Naive thymus-derived CD8-positive, alpha-beta T cell (primary cell): ENCODE results near the gene TRMT112. TPM values are rescaled to one million over a fixed set of nuclear protein-coding genes. Genes with fewer than 3 reads are reported as not detected.
"Not testable (repeated sequence)": the region's sequence is repeated elsewhere in the genome, so short reads cannot be mapped to it uniquely, and the experiment has no call there.

Experiments used
- ATAC-seq, 2 donors: fragments of 150-1000 bp; cut with Tn5 transposase in 1 of 2; sonication (Bioruptor Pico), chemical (Tn5 transposase) in 1 of 2; 1 replicate in 1 of 2; 2 replicates in 1 of 2; pipeline ENCODE4 v1.10.0; 2021; ENCODE audit warnings: mild to moderate bottlenecking in 2 of 2, moderate library complexity in 2 of 2
- POLR2A ChIA-PET: fragments of 350-600 bp; sonication (Branson Sonifier 250); formaldehyde crosslinking; loops from one replicate; lab custom pipeline; 2021; ENCODE audit warnings: antibody characterized with exemption; lab: Charles Lee
- DNase-seq, 10 donors: peaks; one replicate each; pipeline versions ENCODE4 v3.0.0 to v3.0.0-alpha.2; 2020 to 2022
- H3K27ac Mint-ChIP-seq, 10 donors: one replicate each; pipeline ENCODE4 v1.8.0; 2020 to 2022; ENCODE audit warnings: mild to moderate bottlenecking in 10 of 10, mixed read lengths in 10 of 10, moderate library complexity in 4 of 10, inconsistent platforms in 1 of 10
- H3K27me3 Mint-ChIP-seq, 5 donors: one replicate each; pipeline ENCODE4 v1.8.0; 2021 to 2022; ENCODE audit warnings: mixed read lengths in 5 of 5
- H3K36me3 Mint-ChIP-seq, 3 donors: one replicate each; pipeline ENCODE4 v1.8.0; 2020 to 2022; ENCODE audit warnings: mixed read lengths in 3 of 3, mild to moderate bottlenecking in 2 of 3, inconsistent platforms in 1 of 3
- H3K4me1 Mint-ChIP-seq, 4 donors: one replicate each; pipeline ENCODE4 v1.8.0; 2021 to 2022; ENCODE audit warnings: mixed read lengths in 4 of 4
- H3K4me3 Mint-ChIP-seq, 10 donors: one replicate each; pipeline ENCODE4 v1.8.0; 2020 to 2022; ENCODE audit warnings: mild to moderate bottlenecking in 10 of 10, mixed read lengths in 10 of 10, moderate library complexity in 6 of 10, inconsistent platforms in 1 of 10
- H3K9me3 Mint-ChIP-seq, 9 donors: one replicate each; pipeline ENCODE4 v1.8.0; 2020 to 2022; ENCODE audit warnings: mixed read lengths in 9 of 9, mild to moderate bottlenecking in 3 of 9, inconsistent platforms in 1 of 9, moderate library complexity in 1 of 9
- polyA plus RNA-seq, 3 donors: library from polyadenylated mRNA; unstranded; fragments of 300-500 nt; fragmentation: Illumina TruSeq; gene quantifications; one replicate each; pipeline ENCODE4 v1.2.3, GENCODE V29; 2021
- total RNA-seq, 8 experiments: library from RNA in 2 of 8; stranded (reverse) in 2 of 8; gene quantifications; one replicate each; pipeline ENCODE4 v1.2.3 and lab custom pipeline; 2021 to 2026

TRMT112 gene
- total and polyA plus RNA-seq, 5 experiments from 2014 or later, result 159 to 524 (median 509) TPM

- H3K27ac Mint-ChIP-seq, result no peak overlapping the region
- peaks cover 8 to 13% (median 11%) of the 10 kb centered on the region in 4 donors for H3K4me1 Mint-ChIP-seq
- peaks cover 0 to 26% (median 3%) of the 10 kb centered on the region in 3 donors for H3K36me3 Mint-ChIP-seq
- POLR2A ChIA-PET, result interaction anchor here (0.7 to 1.3 kb wide), 3 partner anchors 15 to 28 kb away, joined by 3 read pairs; partner anchors contain the start of gene CCDC88B
- no peaks in the 10 kb centered on the region for H3K27me3 Mint-ChIP-seq
- ATAC-seq (no peak), DNase-seq (no peak)
- no peak overlapping the region for H3K4me3 Mint-ChIP-seq
- no peaks in the 10 kb centered on the region for H3K9me3 Mint-ChIP-seq
Observed at GRCh38 chr11:64324692-64325469, 7.5 kb upstream of the TRMT112 start.

- ATAC-seq, DNase-seq, H3K9me3 Mint-ChIP-seq, H3K4me3 Mint-ChIP-seq, H3K27me3 Mint-ChIP-seq: not testable (repeated sequence)
- H3K36me3 Mint-ChIP-seq, result peaks cover 0 to 28% (median 3%) of the 10 kb centered on the region in 3 donors
- H3K4me1 Mint-ChIP-seq, result peaks cover 12 to 20% (median 19%) of the 10 kb centered on the region in 4 donors
- POLR2A ChIA-PET, result interaction anchor here (1.1 to 1.3 kb wide), 2 partner anchors 18 to 29 kb away, joined by 3 read pairs; no protein-coding TSS in a partner anchor
- H3K27ac Mint-ChIP-seq, result peak overlapping the region in 1 of 10 donors; percentile 68
Observed at GRCh38 chr11:64323984-64324383, 6.6 kb upstream of the TRMT112 start.

GRCh38 chr11:64323373-64323772, 6.0 kb upstream of the TRMT112 start:
- POLR2A ChIA-PET, result no interaction called here
- DNase-seq (no peak), ATAC-seq (no peak)
- Mint-ChIP-seq H3K9me3 (no peaks in the 10 kb centered on the region), H3K27ac (no peak overlapping the region), H3K36me3 (peaks cover 0 to 28% (median 3%) of the 10 kb centered on the region in 3 donors), H3K27me3 (no peaks in the 10 kb centered on the region), H3K4me3 (no peak overlapping the region), H3K4me1 (peaks cover 14 to 23% (median 22%) of the 10 kb centered on the region in 4 donors)

DNA sequence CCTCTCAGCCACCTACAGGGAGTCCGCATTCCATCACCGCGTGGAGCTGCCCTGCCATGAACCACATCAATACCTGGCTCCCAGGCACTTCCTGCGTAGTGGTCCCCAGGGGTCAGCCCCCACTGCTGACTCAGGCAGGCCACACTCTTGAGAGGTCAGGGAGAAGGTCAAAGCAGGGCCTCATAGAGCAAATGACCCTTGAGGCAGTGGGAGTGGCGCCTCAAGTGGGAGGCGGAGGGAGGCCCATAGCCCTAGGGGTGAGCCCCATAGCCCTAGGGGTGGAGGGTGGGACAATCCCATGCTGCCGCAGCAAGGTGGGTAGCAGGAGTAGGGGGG, 5.5 kb upstream of the TRMT112 start:
- ATAC-seq (no peak), DNase-seq (no peak)
- POLR2A ChIA-PET, result no interaction called here
- H3K27ac Mint-ChIP-seq, result peak overlapping the region in 1 of 10 donors; percentile 71
- H3K36me3 Mint-ChIP-seq, result peaks cover 0 to 28% (median 3%) of the 10 kb centered on the region in 3 donors
- no peaks in the 10 kb centered on the region for H3K9me3 Mint-ChIP-seq
- H3K4me3 Mint-ChIP-seq, result no peak overlapping the region
- H3K4me1 Mint-ChIP-seq, result peaks cover 15 to 28% (median 24%) of the 10 kb centered on the region in 4 donors
- H3K27me3 Mint-ChIP-seq, result no peaks in the 10 kb centered on the region

DNA sequence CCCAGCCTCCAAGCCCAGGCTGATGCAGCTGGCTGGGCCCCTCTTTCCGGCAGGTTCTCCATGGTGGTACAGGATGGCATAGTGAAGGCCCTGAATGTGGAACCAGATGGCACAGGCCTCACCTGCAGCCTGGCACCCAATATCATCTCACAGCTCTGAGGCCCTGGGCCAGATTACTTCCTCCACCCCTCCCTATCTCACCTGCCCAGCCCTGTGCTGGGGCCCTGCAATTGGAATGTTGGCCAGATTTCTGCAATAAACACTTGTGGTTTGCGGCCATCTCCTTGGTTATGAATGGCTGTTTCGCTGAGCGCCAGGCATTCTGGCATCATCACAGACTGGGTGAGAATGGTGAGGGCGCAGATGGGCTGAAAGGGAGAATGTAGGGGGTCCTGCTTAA, 4.2 kb upstream of the TRMT112 start:
- ATAC-seq (no peak), DNase-seq (no peak)
- Mint-ChIP-seq H3K4me3 (peak overlapping the region in 2 of 10 donors; percentile 30 to 73), H3K27ac (peak overlapping the region in 2 of 10 donors; percentile 70 to 97), H3K36me3 (peaks cover 0 to 31% (median 3%) of the 10 kb centered on the region in 3 donors), H3K4me1 (peaks cover 22 to 39% (median 31%) of the 10 kb centered on the region in 4 donors), H3K9me3 (no peaks in the 10 kb centered on the region), H3K27me3 (no peaks in the 10 kb centered on the region)
- POLR2A ChIA-PET, result interaction anchor here (0.6 kb wide), 1 partner anchor 131 kb away, joined by 3 read pairs; no protein-coding TSS in a partner anchor

DNA sequence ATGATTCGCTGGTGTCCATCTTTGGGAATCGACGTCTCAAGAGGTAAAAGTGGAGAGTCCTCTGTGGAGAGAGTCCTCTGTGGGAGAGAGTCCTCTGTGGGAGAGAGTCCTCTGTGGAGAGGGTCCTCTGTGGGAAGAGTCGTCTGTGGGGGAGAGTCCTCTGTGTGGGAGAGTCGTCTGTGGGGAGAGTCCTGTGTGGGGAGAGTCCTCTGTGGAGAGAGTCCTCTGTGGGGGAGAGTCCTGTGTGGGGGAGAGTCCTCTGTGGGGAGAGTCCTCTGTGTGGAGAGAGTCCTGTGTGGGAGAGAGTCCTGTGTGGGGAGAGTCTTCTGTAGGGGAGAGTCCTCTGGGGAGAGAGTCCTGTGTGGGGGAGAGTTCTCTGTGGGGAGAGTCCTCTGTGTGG, 3.7 kb upstream of the TRMT112 start:
- Mint-ChIP-seq H3K9me3 (no peaks in the 10 kb centered on the region), H3K4me1 (peaks cover 22 to 42% (median 35%) of the 10 kb centered on the region in 4 donors), H3K36me3 (peaks cover 0 to 31% (median 3%) of the 10 kb centered on the region in 3 donors), H3K27ac (peak overlapping the region in 7 of 10 donors; percentile 18 to 97 (median 63)), H3K4me3 (peak overlapping the region in 3 of 10 donors; percentile 15 to 73 (median 30)), H3K27me3 (no peaks in the 10 kb centered on the region)
- DNase-seq (no peak), ATAC-seq (no peak)
- POLR2A ChIA-PET, result interaction anchor here (0.6 kb wide), 1 partner anchor 132 kb away, joined by 3 read pairs; no protein-coding TSS in a partner anchor

- POLR2A ChIA-PET, result interaction anchor here (0.7 to 1.3 kb wide), 2 partner anchors 11 to 26 kb away, joined by 3 read pairs; no protein-coding TSS in a partner anchor
- H3K4me1 Mint-ChIP-seq, result peaks cover 22 to 42% (median 35%) of the 10 kb centered on the region in 4 donors
- no peaks in the 10 kb centered on the region for H3K27me3 Mint-ChIP-seq
- DNase-seq (no peak), ATAC-seq (no peak)
- H3K27ac Mint-ChIP-seq, result peak overlapping the region in 8 of 10 donors; percentile 31 to 97 (median 57)
- H3K36me3 Mint-ChIP-seq, result peaks cover 0 to 31% (median 3%) of the 10 kb centered on the region in 3 donors
- H3K4me3 Mint-ChIP-seq, result peak overlapping the region in 2 of 10 donors; percentile 11 to 72
- no peaks in the 10 kb centered on the region for H3K9me3 Mint-ChIP-seq
Observed at GRCh38 chr11:64320556-64320955, 3.2 kb upstream of the TRMT112 start.

GRCh38 chr11:64318766-64319761, 1.7 kb upstream of the TRMT112 start:
- H3K36me3 Mint-ChIP-seq, result peaks cover 0 to 36% (median 3%) of the 10 kb centered on the region in 3 donors

DNA sequence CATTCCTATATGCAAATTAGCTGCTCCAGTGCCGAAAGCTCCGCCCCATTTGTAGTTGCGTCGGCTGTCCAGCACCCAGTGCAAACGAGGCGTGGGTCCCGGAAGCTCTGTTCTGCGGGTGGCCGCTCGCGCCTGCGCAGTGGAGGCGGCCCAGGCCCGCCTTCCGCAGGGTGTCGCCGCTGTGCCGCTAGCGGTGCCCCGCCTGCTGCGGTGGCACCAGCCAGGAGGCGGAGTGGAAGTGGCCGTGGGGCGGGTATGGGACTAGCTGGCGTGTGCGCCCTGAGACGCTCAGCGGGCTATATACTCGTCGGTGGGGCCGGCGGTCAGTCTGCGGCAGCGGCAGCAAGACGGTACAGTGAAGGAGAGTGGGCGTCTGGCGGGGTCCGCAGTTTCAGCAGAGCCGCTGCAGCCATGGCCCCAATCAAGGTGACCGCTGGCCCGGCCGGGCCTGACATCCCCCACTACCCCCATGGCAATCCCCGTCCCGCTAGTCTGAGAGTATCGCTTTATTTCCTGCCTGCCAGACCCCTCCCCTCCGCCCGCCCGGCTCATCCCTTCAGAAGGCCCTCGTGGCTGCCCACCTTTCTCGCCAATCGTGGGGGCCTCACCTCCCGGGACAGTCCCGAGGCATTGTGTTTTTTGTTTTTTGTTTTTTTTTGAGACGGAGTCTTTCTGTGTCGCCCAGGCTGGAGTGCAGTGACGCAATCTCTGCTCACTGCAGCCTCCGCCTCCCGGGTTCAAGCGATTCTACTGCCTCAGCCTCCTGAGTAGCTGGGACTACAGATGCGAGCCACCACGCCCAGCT, 804 bp upstream of the TRMT112 start, which contains the start of gene PRDX5:
TSS of gene PRDX5 (plus strand) at position 161 of the 805 bp plus-strand sequence. CDS start at position 256, 95 bp downstream.
- H3K27ac Mint-ChIP-seq, result peak within 1 kb of the TSS; percentile 97 to 100 (median 99)
- H3K4me3 Mint-ChIP-seq, result peak within 1 kb of the TSS; percentile 90 to 97 (median 94)

More at GRCh38 chr11:64318766-64319761, 1.7 kb upstream of the TRMT112 start:
- Mint-ChIP-seq H3K4me1 (peaks cover 22 to 42% (median 38%) of the 10 kb centered on the region in 4 donors), H3K27ac (peak overlapping the region; percentile 90 to 100 (median 99)), H3K27me3 (no peaks in the 10 kb centered on the region), H3K4me3 (peak overlapping the region; percentile 90 to 97 (median 94)), H3K9me3 (no peaks in the 10 kb centered on the region)
- POLR2A ChIA-PET, result interaction anchor here (1.3 to 3.8 kb wide), 7 partner anchors 12 to 425 kb away, joined by 3 to 73 read pairs (median 14); partner anchors contain the start of genes CCDC88B, RASGRP2, RPS6KA4 and STIP1
- DNase-seq, result no peak
- ATAC-seq, result no peak

GRCh38 chr11:64316672-64317324, 561 bp downstream of the TRMT112 start:
- peaks cover 29 to 55% (median 49%) of the 10 kb centered on the region in 4 donors for H3K4me1 Mint-ChIP-seq
- H3K4me3 Mint-ChIP-seq, result peak overlapping the region; percentile 90 to 97 (median 94)
- H3K36me3 Mint-ChIP-seq, result peaks cover 0 to 33% (median 3%) of the 10 kb centered on the region in 3 donors
- ATAC-seq (peak in 1 of 2 donors; percentile 1), DNase-seq (peak in 3 of 10 donors; percentile 36 to 48 (median 44))
- H3K9me3 Mint-ChIP-seq, result no peaks in the 10 kb centered on the region
- peak overlapping the region; percentile 97 to 100 (median 99) for H3K27ac Mint-ChIP-seq
- POLR2A ChIA-PET, result interaction anchor here (0.8 to 3.8 kb wide), 32 partner anchors 11 to 1670 kb away, joined by 3 to 73 read pairs (median 6); partner anchors contain the start of genes BAD, CCDC88B, DNAJC4 and ESRRA
- H3K27me3 Mint-ChIP-seq, result no peaks in the 10 kb centered on the region

More for the DNA sequence above, 804 bp upstream of the TRMT112 start, which contains the start of gene PRDX5:
- Mint-ChIP-seq H3K27me3 (no peaks in the 10 kb centered on the region), H3K9me3 (no peaks in the 10 kb centered on the region), H3K4me1 (peaks cover 22 to 45% (median 40%) of the 10 kb centered on the region in 4 donors), H3K36me3 (peaks cover 0 to 34% (median 3%) of the 10 kb centered on the region in 3 donors)
- POLR2A ChIA-PET, result interaction anchor here (0.6 to 3.8 kb wide), 36 partner anchors 12 to 1591 kb away, joined by 3 to 73 read pairs (median 5); partner anchors contain the start of genes BAD, CCDC88B, CFL1 and ESRRA
- DNase-seq, result peak in 9 of 10 donors; percentile 91 to 97 (median 95)
- ATAC-seq, result peak; percentile 77 to 82
